HG02610 (cell line): ENCODE measurements around the gene UGGT1.

ENCODE experiments used
- ATAC-seq: cut with Tn5 transposase; IDR thresholded peaks from one replicate; pipeline ENCODE4 v1.9.1; 2021; ENCODE audit warnings: mild to moderate bottlenecking, moderate library complexity; ENCODE audit not compliant: unreplicated experiment

Gene UGGT1

DNA sequence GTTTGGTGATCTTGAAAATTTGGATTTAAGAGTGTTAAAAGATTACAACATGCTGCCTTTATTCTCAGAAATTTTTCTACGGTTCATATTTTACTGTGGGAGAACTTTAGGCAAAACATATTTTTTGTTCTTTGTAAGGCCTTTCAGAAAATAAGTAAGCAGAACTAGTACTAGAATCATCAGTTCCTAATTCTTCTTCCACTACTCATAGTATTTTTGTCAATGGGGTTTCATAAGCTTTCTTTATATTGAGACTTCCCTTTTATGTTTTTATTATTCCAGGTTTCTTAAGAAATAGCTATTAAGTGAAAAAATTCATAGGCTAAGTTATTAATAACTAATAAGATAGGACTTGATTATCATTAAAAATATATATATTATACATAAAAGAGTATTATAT, 12.4 kb downstream of the UGGT1 start:
- no peak for ATAC-seq

DNA sequence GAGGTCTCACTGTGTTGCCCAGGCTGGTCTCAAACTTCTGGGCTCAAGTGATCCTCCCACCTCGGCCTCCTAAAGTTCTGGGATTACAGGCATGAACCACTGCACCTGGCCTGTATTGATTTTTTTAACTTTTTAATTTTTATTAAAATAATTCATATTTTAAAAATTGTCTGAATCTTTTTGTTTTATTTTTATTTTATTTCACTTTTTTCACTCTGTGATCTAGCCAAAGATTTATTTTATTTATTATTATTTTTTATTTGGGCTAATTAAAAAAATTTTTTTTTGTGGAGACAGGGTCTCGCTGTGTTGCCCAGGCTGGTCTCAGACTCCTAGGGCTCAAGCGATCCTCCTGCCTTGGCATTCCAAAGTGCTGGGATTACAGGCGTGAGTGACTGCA, 14.1 kb downstream of the UGGT1 start:
- no peak for ATAC-seq

GRCh38 chr2:128108166-128108565, 17.2 kb downstream of the UGGT1 start:
- ATAC-seq, result no peak

- ATAC-seq, result no peak
Observed at GRCh38 chr2:128109243-128109642, 18.2 kb downstream of the UGGT1 start.

DNA sequence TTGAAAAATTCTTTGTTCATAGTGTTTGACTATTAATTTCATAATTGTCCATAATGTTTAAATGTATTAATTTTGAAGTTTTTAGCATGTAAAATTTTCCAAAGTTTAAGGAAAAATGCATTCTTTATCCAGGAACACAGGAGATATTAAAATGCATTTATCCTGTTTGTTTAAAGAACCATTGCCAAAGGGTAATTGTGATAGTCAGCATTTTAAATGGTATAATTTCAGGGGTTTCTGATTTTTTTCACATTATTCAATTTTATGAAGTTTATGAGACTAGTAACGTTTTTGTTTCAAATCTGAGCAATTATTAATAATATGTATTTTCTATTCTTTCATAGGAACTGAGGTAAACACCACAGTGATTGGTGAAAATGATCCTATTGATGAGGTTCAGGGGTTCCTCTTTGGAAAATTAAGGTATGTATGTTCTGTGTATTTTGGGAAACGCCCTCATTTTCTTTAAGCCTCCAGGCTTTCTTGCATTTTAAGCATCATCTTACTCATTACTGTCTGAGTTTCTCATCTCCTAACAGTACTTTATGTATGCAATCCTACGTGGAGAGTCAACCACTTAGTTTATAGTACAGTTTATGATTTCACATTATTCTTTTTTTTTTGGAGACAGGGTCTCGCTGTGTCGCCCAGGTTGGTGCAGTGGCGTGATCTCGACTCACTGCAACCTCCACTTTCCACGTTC, 25.1 kb downstream of the UGGT1 start:
- no peak for ATAC-seq

DNA sequence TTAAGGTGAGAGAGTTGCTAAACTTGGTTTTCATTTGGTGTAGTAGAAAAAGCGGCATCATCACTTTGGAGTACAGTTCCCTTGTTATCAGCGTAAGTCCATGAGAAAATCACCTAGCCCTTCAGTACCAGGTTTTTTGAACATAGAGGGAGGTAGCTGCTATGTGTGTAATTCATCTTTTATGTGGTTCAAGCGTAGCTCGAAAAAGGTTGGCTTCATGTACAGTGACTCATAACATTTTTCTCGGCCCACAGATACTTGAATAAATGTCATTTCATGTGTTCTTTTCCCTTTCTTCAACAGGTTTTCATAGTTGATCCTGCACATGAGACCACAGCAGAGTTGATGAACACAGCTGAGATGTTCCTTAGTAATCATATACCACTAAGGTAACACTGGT, 43.6 kb downstream of the UGGT1 start:
- ATAC-seq, result no peak

DNA sequence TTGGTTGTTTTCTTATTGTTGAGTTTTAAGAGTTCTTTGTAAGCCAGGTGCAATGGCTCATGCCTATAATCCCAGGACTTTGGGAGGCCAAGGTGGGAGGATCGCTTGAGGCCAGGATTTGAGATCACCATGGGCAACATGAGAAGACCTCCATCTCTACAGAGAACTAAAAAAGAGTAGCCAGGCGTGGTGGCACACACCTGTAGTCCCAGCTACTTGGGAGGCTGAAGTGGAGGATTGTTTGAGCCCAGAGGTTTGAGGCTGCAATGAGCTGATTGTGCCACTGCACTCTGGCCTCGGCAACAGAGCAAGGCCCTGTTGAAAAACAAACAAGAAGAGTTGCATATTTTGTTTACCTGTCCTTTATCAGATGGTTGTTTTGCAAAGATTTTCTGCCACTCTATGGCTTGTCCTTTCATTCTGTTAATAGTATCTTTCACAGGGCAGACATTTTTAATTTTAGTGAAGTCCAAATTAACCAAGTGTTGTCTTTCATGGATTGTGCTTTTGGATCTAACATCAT, 46.2 kb downstream of the UGGT1 start:
- ATAC-seq, result no peak

DNA sequence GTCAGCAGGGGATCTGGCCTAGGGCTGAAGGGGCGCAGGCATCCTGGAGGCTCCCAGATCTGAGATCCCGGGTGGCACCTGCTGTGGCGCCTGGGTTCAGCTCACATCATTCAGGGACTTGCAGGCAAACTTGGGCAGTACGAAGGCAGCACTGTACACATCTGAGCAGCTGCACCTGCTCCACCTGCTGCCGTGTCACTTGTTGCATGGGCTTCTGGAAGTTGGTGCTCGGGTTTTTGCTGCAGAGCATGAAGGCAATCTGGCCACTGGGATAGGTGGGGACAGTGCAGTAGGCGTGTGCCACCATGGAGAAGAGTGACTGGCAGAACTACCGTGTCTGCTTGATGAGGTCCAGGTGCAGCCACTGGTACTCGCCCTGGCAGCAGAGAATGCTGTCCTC, 48.6 kb downstream of the UGGT1 start:
- no peak for ATAC-seq

DNA sequence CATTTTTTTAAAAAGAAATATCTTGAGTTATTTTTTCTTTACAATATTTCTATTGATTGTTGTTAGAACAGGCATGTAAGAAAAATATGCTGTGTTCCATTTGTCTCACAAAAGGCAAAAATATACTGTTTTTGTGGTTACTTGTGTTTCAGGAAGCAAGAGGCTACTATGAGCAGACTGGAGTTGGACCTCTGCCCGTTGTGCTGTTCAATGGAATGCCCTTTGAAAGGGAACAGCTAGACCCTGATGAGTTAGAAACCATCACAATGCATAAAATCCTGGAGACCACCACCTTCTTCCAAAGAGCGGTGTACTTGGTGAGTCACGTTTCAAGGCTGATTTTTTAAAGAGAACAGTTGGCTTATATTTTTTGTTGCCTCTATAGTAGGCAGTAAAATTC, 54.7 kb downstream of the UGGT1 start:
- ATAC-seq, result no peak

DNA sequence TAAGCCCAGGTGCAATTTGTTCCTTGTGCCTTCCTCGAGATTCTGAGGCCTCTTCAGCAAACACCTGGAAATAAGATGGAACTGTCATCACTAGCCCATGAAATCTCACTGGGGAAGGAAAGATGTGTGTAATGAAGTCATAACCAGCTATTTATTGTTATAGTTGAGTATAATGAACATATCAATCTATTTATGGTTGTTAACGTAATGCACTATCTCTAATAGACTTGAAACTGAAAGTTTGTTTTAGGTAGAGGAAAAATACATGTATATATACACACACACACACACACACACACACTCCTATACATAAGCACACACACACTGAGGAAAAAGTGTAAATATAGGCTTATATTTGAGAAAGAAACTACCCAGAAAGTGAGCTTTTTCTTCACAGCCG, 62.8 kb downstream of the UGGT1 start:
- no peak for ATAC-seq

GRCh38 chr2:128154225-128154624, 63.2 kb downstream of the UGGT1 start:
- no peak for ATAC-seq

DNA sequence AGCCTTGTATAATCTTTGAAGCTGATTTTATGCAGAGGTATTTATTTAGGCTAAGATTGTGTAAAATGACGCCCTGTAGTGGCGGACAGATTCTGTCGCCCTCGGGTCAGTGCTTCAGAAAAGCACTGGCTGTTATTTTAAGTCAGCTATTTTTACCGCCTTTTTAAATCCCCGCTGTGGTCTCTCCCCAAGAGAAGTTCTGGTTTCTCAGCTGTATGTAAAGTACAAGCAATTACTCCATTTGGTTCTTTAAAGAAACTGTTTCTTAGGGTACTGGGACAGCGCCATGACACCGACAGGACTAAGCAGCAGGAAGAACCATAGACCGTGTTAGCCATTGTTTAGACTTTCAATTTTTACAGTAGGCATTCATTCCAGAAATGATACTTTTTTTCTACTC, 65.0 kb downstream of the UGGT1 start:
- ATAC-seq, result no peak

DNA sequence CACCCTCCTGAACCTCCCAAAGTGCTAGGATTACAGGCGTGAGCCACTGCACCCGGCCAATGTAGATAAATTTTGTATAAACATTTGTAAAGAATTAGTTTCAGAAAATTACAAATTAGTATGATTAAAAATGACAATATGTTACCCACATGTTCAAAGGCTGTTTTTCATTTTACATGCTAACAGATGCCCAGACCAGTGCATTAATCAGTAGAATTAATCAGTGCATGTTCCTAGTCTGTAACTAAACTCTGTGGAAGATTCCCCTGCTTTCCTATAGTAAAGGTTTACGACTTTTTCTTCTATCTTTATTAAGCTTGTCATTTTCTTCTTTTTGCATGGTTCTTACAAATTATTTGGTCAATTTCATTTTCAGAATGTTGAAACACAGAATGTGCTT, 65.8 kb downstream of the UGGT1 start:
- ATAC-seq, result no peak

- no peak for ATAC-seq
Observed at GRCh38 chr2:128157644-128158043, 66.6 kb downstream of the UGGT1 start.

DNA sequence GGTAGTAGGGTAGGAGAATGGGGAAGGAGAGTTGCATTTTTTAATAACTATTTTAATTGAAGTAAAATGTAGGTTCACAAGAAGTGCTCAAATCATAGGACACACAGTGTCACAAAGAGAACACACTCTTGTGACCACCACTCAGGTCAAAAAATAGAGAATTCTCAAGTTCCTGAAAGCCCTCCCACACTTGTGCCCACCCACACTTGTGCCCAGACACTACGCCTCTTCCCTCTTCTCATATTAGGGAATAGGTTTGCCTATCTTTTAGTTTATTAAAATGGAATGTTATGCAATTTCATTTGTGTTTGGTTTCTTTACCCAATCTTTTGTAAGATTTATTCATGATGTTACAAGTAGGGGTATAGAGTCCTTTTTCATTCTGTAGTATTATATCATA, 67.2 kb downstream of the UGGT1 start:
- ATAC-seq, result no peak

GRCh38 chr2:128159437-128159836, 68.4 kb downstream of the UGGT1 start:
- no peak for ATAC-seq

GRCh38 chr2:128160616-128161275, 69.7 kb downstream of the UGGT1 start:
- ATAC-seq, result no peak

GRCh38 chr2:128162266-128162665, 71.3 kb downstream of the UGGT1 start:
- no peak for ATAC-seq

DNA sequence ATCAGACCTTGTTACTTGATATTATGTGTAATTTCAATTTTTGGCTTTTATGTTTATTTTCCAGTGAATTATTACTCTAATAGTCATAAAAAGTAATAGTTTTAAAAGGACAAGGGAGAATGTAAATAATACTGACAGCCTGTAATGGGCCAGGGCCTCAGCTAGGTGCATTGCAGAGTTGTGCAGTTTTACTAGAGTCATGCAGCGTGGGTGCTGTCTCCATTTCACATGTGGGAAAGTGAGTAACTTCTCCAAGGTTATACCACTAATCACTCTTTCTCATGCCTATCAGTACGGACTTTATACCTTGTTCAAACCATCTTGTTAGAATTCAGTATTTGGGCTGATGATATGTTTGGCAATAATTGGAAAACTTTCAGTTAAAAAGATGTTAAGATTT, 73.3 kb downstream of the UGGT1 start:
- no peak for ATAC-seq

- no peak for ATAC-seq
Observed at GRCh38 chr2:128166746-128167353, 75.8 kb downstream of the UGGT1 start.

GRCh38 chr2:128169094-128169493, 78.1 kb downstream of the UGGT1 start:
- no peak for ATAC-seq

DNA sequence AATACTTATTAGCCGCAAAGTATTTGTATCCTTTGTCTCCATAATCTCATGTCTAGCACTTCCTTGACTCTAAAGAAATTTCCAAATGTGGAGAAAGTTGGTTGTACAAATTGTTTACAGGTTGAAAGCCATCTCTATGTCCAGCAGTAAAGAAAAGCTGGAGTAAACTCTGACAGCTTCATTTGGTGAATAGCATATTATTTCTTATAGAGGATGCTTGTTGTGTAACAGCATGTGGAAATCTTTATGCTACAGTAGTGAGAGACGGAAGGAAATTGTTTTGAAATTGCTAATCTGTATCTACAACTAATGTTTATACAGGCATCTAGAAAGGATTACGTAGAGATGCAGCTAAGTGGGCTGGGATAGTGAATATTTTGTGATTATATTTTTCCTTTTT, 78.5 kb downstream of the UGGT1 start:
- no peak for ATAC-seq
